Measurements from ENCODE around the gene ARPIN.

The ARPIN gene

GRCh38 chr15:89847101-89847500, 65.7 kb downstream of the ARPIN start:
- H3K36me3 ChIP-seq (ENCODE audit: control insufficient read depth, insufficient read depth, low read length) = peaks cover 11% of the 10 kb centered on the region

GRCh38 chr15:89845305-89845893, 67.4 kb downstream of the ARPIN start:
- H3K27ac ChIP-seq (ENCODE audit: insufficient read depth, low read length, poor library complexity, severe bottlenecking) = no peak overlapping the region

More at GRCh38 chr15:89847101-89847500, 65.7 kb downstream of the ARPIN start:
- Histone ChIP-seq H3K4me3 (ENCODE audit: insufficient read depth, low read depth, low read length, poor library complexity, severe bottlenecking) (no peak overlapping the region), H3K9me3 (ENCODE audit: control insufficient read depth, low read length) (no peaks in the 10 kb centered on the region), H3K27me3 (replicated peaks; ENCODE audit: control insufficient read depth, insufficient read depth, low read length, poor library complexity, severe bottlenecking) (no peaks in the 10 kb centered on the region), H3K27ac (ENCODE audit: insufficient read depth, low read length, poor library complexity, severe bottlenecking) (no peak overlapping the region), H3K4me1 (ENCODE audit: control insufficient read depth, insufficient read depth, low read length, poor library complexity, severe bottlenecking) (no peaks in the 10 kb centered on the region)
- no peak for DNase-seq

More at GRCh38 chr15:89845305-89845893, 67.4 kb downstream of the ARPIN start:
- no peaks in the 10 kb centered on the region for H3K9me3 ChIP-seq (ENCODE audit: control insufficient read depth, low read length)
- H3K36me3 ChIP-seq (ENCODE audit: control insufficient read depth, insufficient read depth, low read length) = peaks cover 16% of the 10 kb centered on the region
- no peak for DNase-seq
- no peaks in the 10 kb centered on the region for H3K27me3 ChIP-seq (replicated peaks; ENCODE audit: control insufficient read depth, insufficient read depth, low read length, poor library complexity, severe bottlenecking)
- no peaks in the 10 kb centered on the region for H3K4me1 ChIP-seq (ENCODE audit: control insufficient read depth, insufficient read depth, low read length, poor library complexity, severe bottlenecking)
- no peak overlapping the region for H3K4me3 ChIP-seq (ENCODE audit: insufficient read depth, low read depth, low read length, poor library complexity, severe bottlenecking)
